HEK293T (cell line): ENCODE results near the gene CDPF1.

ENCODE experiments used
- CTCF ChIA-PET: fragments of 350-600 bp; formaldehyde crosslinking; extraction: SDS; loops from one replicate; lab custom pipeline; 2021; ENCODE audit warnings: antibody characterized with exemption, inconsistent platforms; lab: Yijun Ruan, JAX
- POLR2A ChIA-PET: fragments of 350-600 bp; formaldehyde crosslinking; extraction: SDS; loops from one replicate; lab custom pipeline; 2020; ENCODE audit warnings: antibody characterized with exemption, inconsistent platforms; lab: Yijun Ruan, JAX
- DNase-seq: peaks from one replicate; pipeline ENCODE4 v3.0.0; 2012; ENCODE audit warnings: mixed read lengths; ENCODE audit errors: extremely low spot score
- ARNT ChIP-seq: fragments of 450-650 bp; IDR thresholded peaks from 2 replicates; pipeline ENCODE4 v1.6.1; 2017; ENCODE audit warnings: mild to moderate bottlenecking
- BHLHE40 ChIP-seq: fragments of 450-650 bp; IDR thresholded peaks from 2 replicates; pipeline ENCODE4 v1.6.1; 2016; ENCODE audit warnings: mild to moderate bottlenecking, moderate library complexity, borderline replicate concordance
- ELF4 ChIP-seq: fragments of 450-650 bp; IDR thresholded peaks from 2 replicates; pipeline ENCODE4 v1.6.1; 2017; ENCODE audit warnings: antibody characterized with exemption
- FOXA1 ChIP-seq: fragments of 450-650 bp; IDR thresholded peaks from 2 replicates; pipeline ENCODE4 v1.6.1; 2016; ENCODE audit warnings: mild to moderate bottlenecking
- FOXK2 ChIP-seq: fragments of 450-650 bp; IDR thresholded peaks from 2 replicates; pipeline ENCODE4 v1.6.1; 2016; ENCODE audit warnings: mild to moderate bottlenecking
- FOXM1 ChIP-seq: fragments of 450-650 bp; IDR thresholded peaks from 2 replicates; pipeline ENCODE4 v1.6.1; 2017; ENCODE audit warnings: mild to moderate bottlenecking, borderline replicate concordance
- HDGF ChIP-seq: fragments of 450-650 bp; IDR thresholded peaks from 2 replicates; pipeline ENCODE4 v1.6.1; 2017; ENCODE audit warnings: antibody characterized with exemption, borderline replicate concordance
- L3MBTL2 ChIP-seq: fragments of 450-650 bp; conservative IDR thresholded peaks from 2 replicates; pipeline ENCODE4 v1.6.1; 2016; ENCODE audit warnings: mild to moderate bottlenecking
- LEF1 ChIP-seq: fragments of 450-650 bp; IDR thresholded peaks from 2 replicates; pipeline ENCODE4 v1.6.1; 2017; ENCODE audit warnings: mild to moderate bottlenecking, borderline replicate concordance
- NFRKB ChIP-seq: fragments of 450-650 bp; IDR thresholded peaks from 2 replicates; pipeline ENCODE4 v1.6.1; 2016; ENCODE audit warnings: mild to moderate bottlenecking, moderate library complexity
- PKNOX1 ChIP-seq: fragments of 450-650 bp; IDR thresholded peaks from 2 replicates; pipeline ENCODE4 v1.6.1; 2016
- SP1 ChIP-seq: fragments of 450-650 bp; IDR thresholded peaks from 2 replicates; pipeline ENCODE4 v1.6.1; 2017
- SUZ12 ChIP-seq: fragments of 450-650 bp; IDR thresholded peaks from 2 replicates; pipeline ENCODE4 v1.6.1; 2016; ENCODE audit warnings: mild to moderate bottlenecking
- TARDBP ChIP-seq: fragments of 450-650 bp; IDR thresholded peaks from 2 replicates; pipeline ENCODE4 v1.6.1; 2016
- ZNF384 ChIP-seq: fragments of 450-650 bp; IDR thresholded peaks from 2 replicates; pipeline ENCODE4 v1.6.1; 2016

Gene CDPF1

GRCh38 chr22:46198274-46198673 lies 51.8 kb downstream of the CDPF1 start:
- POLR2A ChIA-PET, result no interaction called here
- TF ChIP-seq ELF4 (no peak), FOXA1 (no peak), L3MBTL2 (no peak), LEF1 (no peak), NFRKB (no peak), TARDBP (no peak), SP1 (no peak), PKNOX1 (no peak), FOXM1 (no peak), ZNF384 (no peak)
- DNase-seq, result no peak
- CTCF ChIA-PET, result no interaction called here

GRCh38 chr22:46196278-46196677 lies 53.8 kb downstream of the CDPF1 start:
- no peak for DNase-seq
- ChIA-PET POLR2A (no interaction called here), CTCF (no interaction called here)
- TF ChIP-seq FOXA1 (no peak), ELF4 (no peak), L3MBTL2 (no peak), PKNOX1 (no peak), BHLHE40 (no peak), LEF1 (no peak)

- ChIA-PET CTCF (no interaction called here), POLR2A (no interaction called here)
- TF ChIP-seq FOXA1 (no peak), ZNF384 (no peak), BHLHE40 (no peak), L3MBTL2 (no peak), SP1 (no peak), LEF1 (no peak), SUZ12 (no peak), HDGF (no peak), FOXM1 (no peak), ARNT (no peak), PKNOX1 (no peak), FOXK2 (no peak), TARDBP (no peak), ELF4 (no peak)
- no peak for DNase-seq
These were observed 54.5 kb downstream of the CDPF1 start for GRCh38 chr22:46195487-46196165.
